Pulmonary artery endothelial cell (primary cell): ENCODE measurements around the gene CEP170B. TPM values are rescaled to one million over a fixed set of nuclear protein-coding genes. Genes with fewer than 3 reads are reported as not detected.
"Not testable (repeated sequence)": the region's sequence is repeated elsewhere in the genome, so short reads cannot be mapped to it uniquely, and the experiment has no call there.

Experiments
- DNase-seq: peaks from one replicate; pipeline ENCODE4 v3.0.0-alpha.2; 2011; ENCODE audit warnings: low read depth, low spot score
- total RNA-seq: library from RNA; depleted of rRNA; stranded (reverse); fragments of >200 nt; gene quantifications from 2 replicates; pipeline ENCODE4 v1.2.3, GENCODE V29; 2014

Gene CEP170B
- total RNA-seq, 1 donor from 2014 or later, result 17.1 TPM

DNA sequence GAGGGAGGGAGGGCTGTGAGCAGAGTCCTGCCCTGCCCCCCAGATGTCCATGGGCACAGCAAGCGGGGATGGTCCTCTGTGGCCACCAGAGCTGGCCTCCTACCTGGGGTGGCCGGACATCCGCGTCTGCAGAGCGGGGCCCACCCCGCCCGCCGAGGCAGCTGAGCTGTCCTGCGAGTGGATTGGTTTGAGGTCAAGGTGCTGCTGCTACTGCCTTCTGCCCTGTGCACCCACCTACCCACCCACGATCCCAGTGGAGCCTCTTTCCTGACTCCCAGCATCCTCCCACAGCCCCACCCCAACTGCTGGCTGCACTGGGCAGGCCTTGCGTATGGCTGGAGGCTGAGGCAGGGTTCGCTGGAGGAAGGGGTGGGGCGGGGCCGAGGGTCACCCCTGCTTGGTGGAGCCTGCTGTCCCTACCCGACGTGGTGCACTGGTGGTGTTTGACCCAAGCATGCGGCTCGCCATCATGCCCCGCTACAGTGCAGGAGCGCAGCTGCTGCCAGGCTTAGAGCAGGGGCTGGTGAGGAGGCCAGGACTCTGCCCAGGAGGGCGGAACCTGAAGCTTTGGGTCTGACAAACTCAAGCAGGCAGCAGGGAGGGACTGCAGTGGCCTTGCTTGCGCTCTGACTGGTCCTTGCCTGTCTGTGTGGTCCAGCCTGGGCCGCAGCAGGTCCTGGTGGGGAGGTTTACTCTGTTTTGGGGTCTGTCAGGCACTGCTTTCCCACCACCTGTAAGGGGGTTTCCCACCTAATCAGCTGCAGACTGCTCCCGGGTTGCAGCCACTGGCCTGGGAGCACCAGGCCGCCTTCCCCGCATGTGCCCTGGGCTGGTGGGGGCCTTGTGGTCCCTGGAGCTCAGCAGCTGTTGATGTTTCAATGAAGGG is 23.7 kb downstream of the CEP170B start:
- DNase-seq, result no peak

DNA sequence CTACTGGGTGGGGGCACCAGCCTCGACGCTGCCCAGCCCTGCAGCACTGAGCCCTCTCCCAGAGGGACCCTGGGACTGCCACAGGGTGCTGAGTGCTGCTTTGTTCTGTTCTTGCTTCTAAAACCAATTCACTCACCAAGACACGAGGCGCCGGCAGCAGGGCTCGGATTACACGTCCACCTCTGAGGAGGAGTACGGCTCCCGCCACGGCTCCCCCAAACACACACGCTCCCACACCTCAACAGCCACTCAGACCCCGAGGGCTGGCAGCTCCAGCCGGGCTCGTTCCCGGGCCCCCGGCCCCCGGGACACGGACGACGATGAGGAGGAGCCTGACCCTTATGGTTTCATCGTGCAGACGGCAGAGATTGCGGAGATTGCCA is 24.3 kb downstream of the CEP170B start:
- no peak for DNase-seq

DNA sequence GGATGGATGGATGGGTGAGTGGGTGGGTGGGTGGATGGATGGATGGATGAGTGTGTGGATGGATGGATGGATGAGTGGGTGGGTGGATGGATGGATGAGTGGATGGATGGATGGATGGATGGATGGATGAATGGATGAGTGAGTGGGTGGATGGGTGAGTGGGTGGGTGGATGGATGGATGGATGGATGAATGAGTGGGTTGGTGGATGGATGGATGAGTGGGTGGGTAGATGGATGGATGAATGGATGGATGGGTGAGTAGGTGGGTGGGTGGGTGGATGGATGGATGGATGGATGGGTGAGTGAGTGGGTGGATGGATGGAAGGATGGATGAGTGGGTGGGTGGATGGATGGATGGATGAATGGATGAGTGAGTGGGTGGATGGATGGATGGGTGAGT is 25.2 kb downstream of the CEP170B start:
- DNase-seq, result not testable (repeated sequence)

DNA sequence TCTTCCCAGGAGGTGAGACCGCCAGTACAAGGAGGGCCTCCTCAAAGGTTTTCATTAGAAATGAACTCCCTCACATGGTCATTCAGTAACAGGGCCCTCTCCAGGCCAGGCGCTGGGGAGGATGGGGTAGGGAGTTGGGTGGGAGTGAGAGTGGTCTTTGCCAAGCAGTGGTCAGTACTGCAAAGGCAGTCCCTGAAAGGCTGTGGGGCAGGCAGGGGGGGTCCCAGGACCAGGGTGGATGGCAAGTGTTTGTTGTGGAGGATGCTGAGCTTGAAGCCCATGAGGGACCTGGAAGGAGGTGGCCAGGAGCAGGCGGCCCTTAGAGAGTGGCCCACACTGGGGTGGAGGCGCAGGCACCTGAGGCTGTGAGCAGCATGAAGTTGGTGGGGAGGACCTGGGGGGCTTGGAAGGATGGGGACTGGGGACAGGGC is 26.1 kb downstream of the CEP170B start:
- DNase-seq, result no peak

DNA sequence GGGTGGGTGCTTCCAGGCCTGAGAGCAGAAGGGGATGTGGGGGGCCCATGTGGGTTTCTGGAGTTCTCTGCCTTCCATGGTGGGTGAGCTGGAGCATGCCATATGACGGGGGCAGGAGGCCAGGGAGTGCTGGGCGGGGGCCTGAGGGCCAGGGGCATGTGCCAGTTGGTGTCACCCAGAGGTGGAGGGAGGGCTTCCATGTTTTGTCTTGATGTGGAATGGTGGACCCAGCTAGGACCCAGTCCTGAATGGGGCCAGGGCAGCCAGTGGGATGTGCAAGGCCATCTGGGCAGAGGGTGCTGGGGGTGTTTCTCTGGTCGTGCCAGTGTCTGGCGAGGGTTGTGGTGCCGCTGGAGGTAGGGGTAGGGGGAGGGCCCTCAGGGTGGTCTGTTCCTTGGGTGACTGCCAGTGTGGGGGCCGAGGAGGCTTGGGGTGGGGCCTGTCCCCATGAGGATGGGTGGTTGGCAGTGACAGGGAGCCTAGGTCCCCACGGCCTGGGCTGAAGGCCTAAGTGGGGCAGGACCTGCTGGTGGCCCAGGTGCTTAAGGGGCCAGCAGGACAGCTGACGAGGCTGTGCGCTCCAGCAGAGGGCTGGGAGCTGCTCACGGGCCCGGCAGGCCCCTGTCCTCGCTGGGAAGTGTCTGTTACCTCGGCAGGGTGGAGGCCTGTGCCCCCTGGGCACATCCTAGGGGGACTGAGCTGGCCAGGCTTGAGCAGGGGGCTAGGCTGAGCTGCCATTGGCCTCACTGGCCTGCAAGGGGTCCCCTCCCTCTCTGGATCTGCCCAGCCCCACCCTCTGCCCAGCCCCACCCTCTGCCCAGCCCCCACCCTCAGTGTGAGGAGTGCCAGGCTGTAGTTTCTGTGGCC is 26.8 kb downstream of the CEP170B start:
- no peak for DNase-seq

DNA sequence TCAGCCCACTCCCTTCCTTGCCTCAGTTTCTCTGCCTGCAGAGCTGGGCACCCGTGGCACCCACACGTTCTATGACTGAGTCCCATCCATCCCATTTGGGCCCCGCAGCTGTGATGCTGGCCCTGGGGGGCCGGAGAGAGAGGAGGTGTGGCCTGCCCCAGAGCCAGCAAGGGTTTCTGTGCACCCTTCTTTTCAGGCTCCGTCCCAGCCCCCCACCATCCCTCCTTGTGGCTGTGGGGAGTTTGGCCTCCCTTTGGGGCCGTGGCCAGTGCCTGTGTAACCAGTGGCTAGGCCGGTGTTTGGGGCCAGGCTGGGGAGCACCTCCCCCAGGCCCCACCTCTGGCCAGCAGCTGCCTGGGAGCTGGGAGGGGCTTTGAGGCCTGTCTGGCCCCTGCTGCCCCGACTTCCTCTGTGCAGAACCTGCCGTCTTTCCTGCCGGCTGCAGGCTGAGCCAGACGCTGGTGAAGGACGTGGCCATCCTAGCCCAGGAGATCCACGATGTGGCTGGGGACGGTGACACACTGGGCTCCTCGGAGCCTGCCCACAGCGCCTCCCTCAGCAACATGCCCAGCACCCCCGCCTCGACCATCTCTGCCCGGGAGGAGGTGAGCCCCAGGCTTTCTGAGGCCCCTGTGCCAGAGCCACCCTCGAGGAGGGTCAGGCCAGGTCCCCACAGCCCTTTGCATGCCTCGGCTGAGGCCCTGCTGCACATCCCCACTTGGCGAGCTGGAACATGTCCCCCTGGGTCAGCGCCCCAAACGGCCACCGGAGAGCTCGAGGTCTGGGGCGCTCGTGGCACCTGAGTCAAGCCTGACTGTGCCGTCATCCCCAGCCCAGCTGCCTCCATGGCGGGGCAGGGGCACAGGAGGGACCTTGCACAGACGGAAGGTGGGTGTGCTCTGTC is 27.7 kb downstream of the CEP170B start:
- no peak for DNase-seq

DNA sequence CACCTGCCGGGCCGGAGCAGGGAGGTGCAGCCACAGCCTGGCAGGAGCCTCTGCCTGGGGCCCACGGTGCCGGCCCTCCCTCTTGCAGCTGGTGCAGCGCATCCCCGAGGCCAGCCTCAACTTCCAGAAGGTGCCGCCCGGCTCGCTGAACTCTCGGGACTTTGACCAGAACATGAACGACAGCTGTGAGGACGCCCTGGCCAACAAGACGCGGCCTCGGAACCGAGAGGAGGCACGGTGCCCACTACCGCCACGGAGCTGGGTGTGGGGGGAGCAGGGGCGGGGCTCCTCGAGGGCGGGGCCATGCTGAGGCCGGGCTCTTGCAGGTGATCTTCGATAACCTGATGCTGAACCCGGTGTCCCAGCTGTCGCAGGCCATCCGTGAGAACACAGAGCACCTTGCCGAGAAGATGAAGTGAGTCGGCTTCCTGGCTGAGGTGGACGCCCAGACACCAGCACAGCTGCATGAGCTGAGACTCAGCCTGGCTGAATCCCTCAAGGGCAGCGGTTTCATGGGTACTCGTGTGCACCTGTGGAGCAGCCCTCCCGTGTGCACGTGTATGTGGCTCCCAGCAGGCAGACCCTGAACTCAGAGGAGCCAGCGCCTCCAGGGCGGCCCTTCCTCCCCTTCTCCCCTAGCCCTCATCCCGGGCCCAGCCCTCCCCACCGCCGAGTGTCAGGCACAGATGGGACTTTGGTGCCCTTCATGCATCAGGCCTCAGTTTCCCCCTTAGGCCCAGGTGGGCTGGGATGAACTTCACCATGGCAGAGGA is 28.6 kb downstream of the CEP170B start:
- DNase-seq, result no peak

DNA sequence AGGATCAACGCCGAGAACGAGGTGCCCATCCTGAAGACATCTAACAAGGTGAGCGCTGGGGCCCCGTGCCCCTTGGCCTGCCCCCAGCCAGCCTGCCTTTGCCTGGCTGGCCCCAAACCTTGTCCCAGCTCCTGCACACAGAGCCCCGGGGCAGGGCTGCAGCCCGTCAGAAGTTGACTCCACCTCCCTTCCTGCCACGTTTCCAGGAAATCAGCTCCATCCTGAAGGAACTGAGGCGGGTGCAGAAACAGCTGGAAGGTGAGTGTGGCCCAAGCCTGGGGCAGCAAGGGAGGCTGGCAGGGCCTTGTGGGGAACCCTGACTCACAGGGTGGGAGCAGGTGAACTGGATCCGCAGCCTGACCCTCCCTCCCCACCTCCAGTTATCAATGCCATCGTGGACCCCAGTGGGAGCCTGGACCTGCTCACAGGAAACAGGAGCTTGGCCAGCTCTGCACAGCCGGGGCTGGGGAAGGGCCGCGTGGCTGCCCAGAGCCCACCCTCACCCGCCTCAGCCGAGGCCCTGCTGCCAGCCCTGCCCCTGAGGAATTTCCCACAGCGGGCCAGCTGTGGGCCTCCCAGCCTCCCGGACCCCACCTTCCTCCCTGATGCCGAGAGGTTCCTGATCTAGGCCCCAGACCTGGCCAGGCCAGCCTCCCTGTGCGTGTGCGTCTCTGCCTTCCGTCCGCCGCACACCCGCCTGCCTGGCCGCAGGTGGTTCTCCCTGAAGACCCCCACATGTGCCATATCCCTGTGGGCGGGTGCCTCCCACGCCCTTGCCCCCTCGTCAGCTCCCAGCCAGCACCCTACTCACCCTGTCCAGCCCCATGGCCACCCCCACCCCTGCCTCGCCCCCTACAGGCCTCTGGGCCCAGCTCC is 29.5 kb downstream of the CEP170B start:
- no peak for DNase-seq

DNA sequence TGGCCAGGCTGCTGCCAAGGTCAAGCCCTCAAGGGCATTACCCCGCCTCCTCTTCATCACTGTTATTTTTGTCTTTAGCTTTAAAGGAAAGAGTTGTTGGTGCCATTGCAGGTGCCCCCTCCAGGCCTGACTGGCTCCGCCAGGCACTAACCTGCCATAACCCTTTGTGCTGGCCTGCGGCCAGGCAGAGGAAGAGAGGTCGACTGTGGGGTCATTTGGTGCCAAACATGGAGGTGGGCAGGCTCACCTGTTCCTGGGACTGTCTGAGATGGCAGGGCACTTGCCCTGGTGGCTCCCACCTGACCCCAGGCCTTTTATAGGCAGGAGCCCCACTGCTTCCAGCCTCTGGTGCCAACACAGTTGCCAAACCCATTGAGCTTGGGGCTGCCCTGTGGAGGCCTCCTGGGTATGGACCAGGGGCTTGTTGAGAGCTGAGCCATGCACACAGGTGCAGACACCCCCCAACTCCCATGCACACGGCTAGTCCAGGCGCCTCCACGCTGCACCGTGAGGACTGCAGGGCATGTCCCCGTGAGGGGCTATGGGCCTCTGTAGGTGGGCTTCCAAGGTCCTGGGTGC is 30.2 kb downstream of the CEP170B start:
- DNase-seq, result no peak

DNA sequence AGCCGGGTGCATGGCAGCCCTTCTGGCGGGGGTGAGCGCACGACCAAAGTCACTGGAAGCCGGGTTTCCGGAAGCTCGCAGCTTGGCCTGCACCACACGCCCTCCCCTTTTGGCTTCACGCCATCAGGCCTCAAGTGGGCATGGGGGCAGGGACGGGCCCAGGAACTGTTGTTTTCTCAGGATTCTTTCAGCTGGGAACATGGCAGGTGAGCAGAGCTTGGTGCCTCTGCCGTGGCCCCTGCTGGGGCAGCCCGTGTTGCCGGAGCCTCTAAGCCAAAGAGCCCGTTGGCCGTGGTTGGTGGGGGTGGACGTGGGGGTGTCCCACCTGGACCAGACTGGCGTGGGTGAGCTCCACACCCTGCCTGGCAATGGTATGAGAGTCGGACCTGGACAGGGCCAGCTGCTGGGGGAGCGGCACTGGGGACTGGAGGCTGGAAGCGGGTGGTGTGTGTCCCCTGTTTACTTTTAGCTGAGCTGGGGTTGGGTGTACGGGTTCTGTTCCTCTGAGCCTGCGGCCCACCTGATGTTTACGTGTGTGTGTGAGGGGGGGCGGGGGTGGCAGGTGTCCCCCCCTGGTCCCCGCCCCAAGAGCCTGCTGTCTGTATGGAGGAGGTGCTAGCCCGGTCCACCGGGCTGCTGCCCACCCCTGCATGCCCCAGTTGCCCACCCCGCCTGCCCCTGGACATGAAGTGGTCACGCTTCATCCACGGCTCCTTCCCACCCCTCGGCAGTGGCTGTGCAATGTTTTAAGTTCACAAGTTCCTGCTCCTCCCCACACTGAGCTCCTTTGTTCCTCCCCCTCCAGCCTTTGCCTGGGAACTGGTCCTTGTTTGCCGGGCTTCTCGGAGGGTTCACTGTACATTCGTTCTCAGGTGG is 31.0 kb downstream of the CEP170B start:
- DNase-seq, result no peak

DNA sequence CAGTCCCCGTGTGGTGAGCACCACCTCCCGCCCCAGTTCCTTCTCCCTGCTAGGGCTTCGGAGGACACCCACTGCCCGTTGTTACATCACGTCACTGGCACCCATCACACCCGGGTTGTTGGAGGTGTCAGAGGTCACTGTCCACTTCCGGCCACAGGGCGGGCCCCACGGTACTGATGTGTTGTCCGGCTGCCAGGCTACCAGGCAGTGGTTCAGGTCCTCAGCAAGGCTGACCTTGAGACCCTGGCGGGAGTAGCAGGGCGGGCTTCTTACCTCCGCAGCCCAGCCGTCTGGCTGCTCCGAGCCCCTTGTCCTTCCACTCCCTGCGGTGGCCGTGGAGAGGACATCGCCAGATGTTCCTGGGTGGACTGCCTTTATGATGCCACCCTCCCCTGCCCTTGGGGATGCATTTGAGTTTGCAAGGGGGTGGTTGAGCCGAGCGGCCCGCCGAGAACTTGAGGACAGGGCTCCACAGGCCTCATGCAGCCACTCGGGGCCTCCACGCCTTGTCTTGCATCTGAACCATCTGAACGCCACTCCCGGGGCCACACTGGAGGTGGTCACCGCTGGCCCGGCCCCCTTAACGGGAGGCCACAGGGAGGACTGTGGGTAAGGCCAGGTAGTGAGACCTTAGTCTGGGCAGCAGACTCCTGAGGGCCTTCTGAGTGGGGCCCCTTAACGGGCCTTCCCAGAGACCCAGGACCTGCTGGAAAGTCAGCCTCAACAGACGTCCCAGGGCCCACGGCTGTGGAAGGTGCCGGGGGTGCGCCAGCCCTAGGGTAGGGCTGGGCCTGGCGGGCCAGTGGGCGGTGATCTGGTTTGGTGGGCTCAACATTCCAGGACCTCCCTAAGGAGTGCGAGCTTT is 32.5 kb downstream of the CEP170B start:
- DNase-seq, result no peak

DNA sequence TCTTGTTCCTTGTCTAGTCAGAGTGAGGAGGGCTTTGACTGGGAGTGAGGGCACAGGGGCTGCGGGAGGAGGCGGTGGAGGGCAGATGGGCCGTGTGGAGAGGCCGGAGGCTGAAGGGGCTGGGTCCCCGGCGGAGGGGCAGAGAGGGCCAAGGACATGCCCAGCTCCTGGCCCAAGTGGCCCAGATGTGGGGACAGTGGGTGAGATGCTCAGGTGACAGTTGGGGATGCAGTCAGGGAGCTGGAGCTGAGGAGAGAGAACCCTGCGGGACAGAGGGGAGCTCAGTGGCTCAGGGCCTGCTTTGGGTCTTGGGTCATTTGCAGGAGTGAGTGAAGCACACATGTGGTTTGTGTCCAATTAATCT is 33.1 kb downstream of the CEP170B start:
- DNase-seq, result no peak

DNA sequence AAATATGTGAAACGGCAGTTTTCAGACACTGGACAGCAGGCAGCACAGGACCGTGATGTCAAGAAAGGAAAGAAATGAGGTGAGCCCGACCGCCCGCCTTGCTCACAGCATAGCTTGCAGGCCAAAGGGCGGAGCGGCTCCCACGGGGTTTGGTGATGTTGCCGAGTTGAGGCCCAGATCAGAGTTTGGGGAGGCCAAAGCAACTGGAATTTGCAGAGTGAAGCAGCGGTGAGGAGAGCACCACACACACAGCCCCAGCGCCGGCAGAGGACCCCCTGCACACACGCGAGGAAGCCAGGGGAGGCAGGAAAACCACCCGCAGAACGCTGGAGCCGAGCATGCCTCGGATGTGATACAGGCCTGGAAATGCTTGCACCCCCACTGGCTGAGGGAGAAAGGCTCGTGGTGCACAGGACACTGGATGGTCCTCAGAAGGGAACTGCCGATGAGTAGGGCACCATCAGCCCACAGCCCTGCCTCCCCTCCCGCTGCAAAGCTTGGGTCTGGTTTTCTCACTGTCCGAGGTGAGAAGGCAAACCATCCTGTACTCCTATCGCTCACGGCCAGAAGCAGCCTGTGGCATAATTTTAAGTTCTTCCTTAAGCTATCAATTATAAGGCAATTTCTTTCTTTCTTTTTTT is 33.9 kb downstream of the CEP170B start:
- no peak for DNase-seq

DNA sequence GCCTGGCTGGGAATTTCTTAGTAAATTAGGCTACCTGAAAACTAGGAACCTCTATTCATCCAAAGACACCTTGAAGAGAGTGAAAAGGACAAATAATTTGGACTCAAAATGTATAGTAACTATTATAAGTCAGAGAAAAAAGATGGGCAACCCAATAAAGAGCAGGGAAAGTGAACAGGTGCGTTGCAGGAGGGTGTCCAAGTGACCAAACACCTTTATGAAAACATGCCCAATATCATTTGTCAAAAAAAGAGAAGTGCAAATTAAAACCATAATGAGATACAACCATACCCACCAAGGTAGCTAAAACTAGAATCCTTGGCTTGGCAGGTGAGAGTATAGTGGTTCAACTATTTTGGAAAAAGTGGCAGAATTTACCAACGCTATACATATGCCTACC is 34.7 kb downstream of the CEP170B start:
- DNase-seq, result no peak

DNA sequence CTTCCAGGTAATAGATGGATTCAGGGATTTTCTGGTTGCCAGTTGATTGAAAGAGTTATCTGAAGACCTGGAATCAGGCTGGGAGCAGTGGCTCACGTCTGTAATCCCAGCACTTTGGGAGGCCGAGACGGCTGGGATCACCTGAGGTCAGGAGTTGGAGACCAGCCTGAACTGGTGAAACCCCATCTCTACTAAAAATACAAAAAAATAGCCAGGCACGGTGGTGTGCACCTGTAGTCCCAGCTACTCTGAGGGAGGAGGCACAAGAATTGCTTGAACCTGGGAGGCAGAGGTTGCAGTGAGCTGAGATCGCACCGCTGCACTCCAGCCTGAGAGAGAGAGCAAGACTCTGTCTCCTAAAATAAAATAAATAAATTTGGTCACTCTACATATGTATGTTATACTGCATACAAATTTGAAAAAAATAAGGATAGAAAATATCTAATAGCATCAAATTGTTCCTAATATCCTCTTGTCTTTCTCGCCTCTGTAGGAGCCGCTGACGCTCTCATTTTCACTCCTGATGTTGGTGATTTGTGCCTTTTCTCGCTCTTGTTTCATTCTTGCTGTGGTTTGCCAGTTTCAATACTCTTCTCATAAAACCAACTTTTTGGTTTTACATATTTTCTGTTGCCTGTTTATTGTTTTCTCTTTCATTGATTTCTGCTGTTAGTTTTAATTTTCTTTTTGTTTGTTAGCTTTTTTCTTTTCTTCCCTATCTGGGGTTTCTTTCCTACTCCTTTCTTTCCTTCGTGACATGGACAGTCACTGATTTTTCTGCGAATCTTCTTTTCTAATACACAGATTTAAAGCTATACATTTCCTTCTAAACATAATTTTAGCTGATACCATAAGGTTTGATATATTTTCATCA is 35.8 kb downstream of the CEP170B start:
- no peak for DNase-seq

DNA sequence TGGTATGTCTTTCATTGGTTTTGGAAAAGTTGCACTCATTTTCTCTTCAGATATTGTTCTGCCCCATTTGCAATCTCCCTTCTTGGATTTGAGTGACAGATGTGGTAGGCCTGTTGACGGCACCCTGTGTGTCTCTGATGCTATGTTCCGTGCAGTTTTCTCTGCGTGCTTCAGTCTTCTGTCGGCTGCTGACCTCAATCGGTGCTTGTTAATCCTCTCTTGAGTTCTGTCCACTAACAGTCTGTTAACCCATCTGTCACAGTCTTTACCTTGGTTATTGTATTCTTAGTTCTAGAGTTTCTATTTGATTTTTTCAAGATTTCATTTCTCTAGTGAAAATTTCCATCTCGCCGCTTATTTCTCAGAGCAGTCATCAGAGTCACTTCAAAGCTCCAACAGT is 38.9 kb downstream of the CEP170B start:
- DNase-seq, result no peak
